ENCODE measurements around the gene ULK4. TPM values are rescaled to one million over a fixed set of nuclear protein-coding genes. Genes with fewer than 3 reads are reported as not detected.

Gene ULK4
- total RNA-seq, 4 donors from 2014 or later, result 3.2 to 18.7 (median 12.6) TPM

GRCh38 chr3:41345788-41346187 is 616.1 kb downstream of the ULK4 start:
- intact Hi-C loops (cut with DNase I; ENCODE audit: low total_unique reads), result no loop called here
- H3K4me3 ChIP-seq (ENCODE audit: low read depth, poor library complexity, severe bottlenecking), result no peak overlapping the region
- 91 to 96% methylated on average over 5 of the region's 5 CpGs for WGBS, 2 donors
- no peak for TF ChIP-seq POLR2A (IDR thresholded peaks at IDR 0.05)
- no peak for TF ChIP-seq CTCF (IDR thresholded peaks at IDR 0.05)
- no peak for DNase-seq (ENCODE audit: low spot score in 2 of 2)

- H3K4me3 ChIP-seq (ENCODE audit: low read depth, poor library complexity, severe bottlenecking), result no peak overlapping the region
- TF ChIP-seq CTCF (IDR thresholded peaks at IDR 0.05), result no peak
- no peak for TF ChIP-seq POLR2A (IDR thresholded peaks at IDR 0.05)
- no peak for DNase-seq (ENCODE audit: low spot score in 2 of 2)
- 98 to 100% methylated on average over 1 of the region's 1 CpG for WGBS, 2 donors
- intact Hi-C loops (cut with DNase I; ENCODE audit: low total_unique reads), result no loop called here
Measured at GRCh38 chr3:41339758-41340157, 622.1 kb downstream of the ULK4 start.

GRCh38 chr3:41338276-41338675 is 623.6 kb downstream of the ULK4 start:
- no peak for DNase-seq (ENCODE audit: low spot score in 2 of 2)
- TF ChIP-seq CTCF (IDR thresholded peaks at IDR 0.05), result no peak
- TF ChIP-seq POLR2A (IDR thresholded peaks at IDR 0.05), result no peak
- WGBS, 2 donors, result 69 to 71% methylated on average over 1 of the region's 1 CpG
- H3K4me3 ChIP-seq (ENCODE audit: low read depth, poor library complexity, severe bottlenecking), result no peak overlapping the region
- intact Hi-C loops (cut with DNase I; ENCODE audit: low total_unique reads), result no loop called here

GRCh38 chr3:41334426-41334825 is 627.5 kb downstream of the ULK4 start:
- 69 to 94% methylated on average over 2 of the region's 2 CpGs for WGBS, 2 donors
- no peak for TF ChIP-seq POLR2A (IDR thresholded peaks at IDR 0.05)
- no peak for TF ChIP-seq CTCF (IDR thresholded peaks at IDR 0.05)
- no peak for DNase-seq (ENCODE audit: low spot score in 2 of 2)
- intact Hi-C loops (cut with DNase I; ENCODE audit: low total_unique reads), result no loop called here
- no peak overlapping the region for H3K4me3 ChIP-seq (ENCODE audit: low read depth, poor library complexity, severe bottlenecking)

GRCh38 chr3:41331041-41331440 is 630.9 kb downstream of the ULK4 start:
- WGBS, 2 donors, result 86% methylated on average over 3 of the region's 3 CpGs
- intact Hi-C loops (cut with DNase I; ENCODE audit: low total_unique reads), result no loop called here
- no peak for TF ChIP-seq POLR2A (IDR thresholded peaks at IDR 0.05)
- TF ChIP-seq CTCF (IDR thresholded peaks at IDR 0.05), result no peak
- no peak overlapping the region for H3K4me3 ChIP-seq (ENCODE audit: low read depth, poor library complexity, severe bottlenecking)
- DNase-seq (ENCODE audit: low spot score in 2 of 2), result no peak

- no peak for DNase-seq (ENCODE audit: low spot score in 2 of 2)
- no peak overlapping the region for H3K4me3 ChIP-seq (ENCODE audit: low read depth, poor library complexity, severe bottlenecking)
- TF ChIP-seq CTCF (IDR thresholded peaks at IDR 0.05) (no peak), POLR2A (IDR thresholded peaks at IDR 0.05) (no peak)
- WGBS, 2 donors, result 88 to 94% methylated on average over 1 of the region's 1 CpG
- intact Hi-C loops (cut with DNase I; ENCODE audit: low total_unique reads), result no loop called here
Measured at GRCh38 chr3:41330465-41330864, 631.4 kb downstream of the ULK4 start.

Measured in lower leg skin (tissue), 4 donors.